Gastroesophageal sphincter (tissue), 3 donors: Measurements from ENCODE around the gene FOSL2.

Experiments used
- POLR2A ChIP-seq, 2 donors: fragments of 450-650 bp; IDR thresholded peaks; one replicate each; pipeline ENCODE4 v1.6.1; 2017; ENCODE audit warnings: antibody characterized with exemption in 2 of 2, mild to moderate bottlenecking in 2 of 2, moderate library complexity in 1 of 2
- TF ChIP-seq, protein P1 (sequence below), 4 experiments: fragments of 200-600 bp in 2 of 4; fragments of 450-650 bp in 2 of 4; sonication (generic) in 1 of 4; IDR thresholded peaks; one replicate each; pipeline ENCODE4 v1.5.1; 2017 to 2019; ENCODE audit warnings: antibody characterized with exemption in 4 of 4, mild to moderate bottlenecking in 2 of 4, moderate library complexity in 2 of 4

DNA sequence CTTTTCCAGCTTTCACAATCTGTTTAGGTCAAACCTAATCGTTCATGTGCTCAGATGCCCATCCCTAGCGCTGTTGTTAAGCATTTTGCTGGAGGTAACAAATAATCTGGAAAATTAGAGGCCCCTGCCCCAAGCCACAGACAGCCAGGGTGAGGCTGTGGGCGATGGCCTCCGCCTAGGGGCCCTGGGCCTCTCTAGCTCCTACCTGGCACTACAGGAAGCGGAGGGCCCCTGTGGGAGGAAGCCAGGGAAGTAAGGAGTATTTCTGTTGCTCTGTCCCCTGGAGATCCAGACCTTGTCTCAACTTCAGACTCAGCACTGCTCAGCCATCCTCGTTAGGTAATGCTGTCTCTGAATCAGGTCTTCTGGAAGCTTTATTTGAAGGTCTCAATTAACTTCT, 12.4 kb upstream of the FOSL2 start:
- no peak for TF ChIP-seq POLR2A (IDR thresholded peaks at IDR 0.05)
- TF ChIP-seq, protein P1, sequence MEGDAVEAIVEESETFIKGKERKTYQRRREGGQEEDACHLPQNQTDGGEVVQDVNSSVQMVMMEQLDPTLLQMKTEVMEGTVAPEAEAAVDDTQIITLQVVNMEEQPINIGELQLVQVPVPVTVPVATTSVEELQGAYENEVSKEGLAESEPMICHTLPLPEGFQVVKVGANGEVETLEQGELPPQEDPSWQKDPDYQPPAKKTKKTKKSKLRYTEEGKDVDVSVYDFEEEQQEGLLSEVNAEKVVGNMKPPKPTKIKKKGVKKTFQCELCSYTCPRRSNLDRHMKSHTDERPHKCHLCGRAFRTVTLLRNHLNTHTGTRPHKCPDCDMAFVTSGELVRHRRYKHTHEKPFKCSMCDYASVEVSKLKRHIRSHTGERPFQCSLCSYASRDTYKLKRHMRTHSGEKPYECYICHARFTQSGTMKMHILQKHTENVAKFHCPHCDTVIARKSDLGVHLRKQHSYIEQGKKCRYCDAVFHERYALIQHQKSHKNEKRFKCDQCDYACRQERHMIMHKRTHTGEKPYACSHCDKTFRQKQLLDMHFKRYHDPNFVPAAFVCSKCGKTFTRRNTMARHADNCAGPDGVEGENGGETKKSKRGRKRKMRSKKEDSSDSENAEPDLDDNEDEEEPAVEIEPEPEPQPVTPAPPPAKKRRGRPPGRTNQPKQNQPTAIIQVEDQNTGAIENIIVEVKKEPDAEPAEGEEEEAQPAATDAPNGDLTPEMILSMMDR (IDR thresholded peaks at IDR 0.05) = no peak
